Superior temporal gyrus (tissue), 1 donor: ENCODE measurements around the gene JPH3.

Source experiments
- DNase-seq: peaks from one replicate; pipeline ENCODE4 v3.0.0-alpha.2; 2016; ENCODE audit errors: extremely low spot score

JPH3 gene

GRCh38 chr16:87696726-87697125, 94.4 kb downstream of the JPH3 start:
- peak; percentile 54 for DNase-seq

- DNase-seq, result no peak
Measured at GRCh38 chr16:87697256-87697655, 94.9 kb downstream of the JPH3 start.

GRCh38 chr16:87697792-87698191, 95.5 kb downstream of the JPH3 start:
- DNase-seq, result no peak

- DNase-seq, result no peak
Measured at GRCh38 chr16:87698241-87698640, 95.9 kb downstream of the JPH3 start.

GRCh38 chr16:87698676-87699199, 96.4 kb downstream of the JPH3 start:
- no peak for DNase-seq

- DNase-seq, result no peak
Measured at GRCh38 chr16:87700406-87701077, 98.2 kb downstream of the JPH3 start.

- no peak for DNase-seq
Measured at GRCh38 chr16:87701078-87701460, 98.8 kb downstream of the JPH3 start.

- DNase-seq, result no peak
Measured at GRCh38 chr16:87701505-87701921, 99.2 kb downstream of the JPH3 start.

GRCh38 chr16:87702325-87702811, 100.1 kb downstream of the JPH3 start:
- no peak for DNase-seq

- DNase-seq, result no peak
Measured at GRCh38 chr16:87703071-87703470, 100.8 kb downstream of the JPH3 start.

GRCh38 chr16:87703835-87704375, 101.6 kb downstream of the JPH3 start:
- DNase-seq, result peak; percentile 43

- no peak for DNase-seq
Measured at GRCh38 chr16:87704754-87705353, 102.5 kb downstream of the JPH3 start.

GRCh38 chr16:87705771-87706277, 103.5 kb downstream of the JPH3 start:
- DNase-seq, result no peak

GRCh38 chr16:87706278-87707000, 104.1 kb downstream of the JPH3 start:
- no peak for DNase-seq

GRCh38 chr16:87707097-87707496, 104.8 kb downstream of the JPH3 start:
- DNase-seq, result no peak

- DNase-seq, result no peak
Measured at GRCh38 chr16:87707714-87708580, 105.6 kb downstream of the JPH3 start.

- DNase-seq, result no peak
Measured at GRCh38 chr16:87708881-87709638, 106.8 kb downstream of the JPH3 start.

GRCh38 chr16:87709677-87710076, 107.4 kb downstream of the JPH3 start:
- no peak for DNase-seq

- no peak for DNase-seq
Measured at GRCh38 chr16:87710887-87711286, 108.6 kb downstream of the JPH3 start.

- no peak for DNase-seq
Measured at GRCh38 chr16:87712184-87712762, 110.0 kb downstream of the JPH3 start.
